Prostate gland (tissue), 2 donors: ENCODE results near the gene DCHS2.

Experiments
- CTCF ChIP-seq, 4 experiments: fragments of 200-600 bp in 2 of 4; fragments of 450-650 bp in 2 of 4; sonication (generic) in 2 of 4; IDR thresholded peaks; 1 replicate in 3 of 4; 2 replicates in 1 of 4; pipeline ENCODE4 v1.5.1; 2016 to 2019; ENCODE audit warnings: antibody characterized with exemption in 4 of 4, mild to moderate bottlenecking in 2 of 4, moderate library complexity in 2 of 4
- POLR2A ChIP-seq: fragments of 450-650 bp; IDR thresholded peaks from one replicate; pipeline ENCODE4 v1.6.1; 2016; ENCODE audit warnings: antibody characterized with exemption, mild to moderate bottlenecking

DNA sequence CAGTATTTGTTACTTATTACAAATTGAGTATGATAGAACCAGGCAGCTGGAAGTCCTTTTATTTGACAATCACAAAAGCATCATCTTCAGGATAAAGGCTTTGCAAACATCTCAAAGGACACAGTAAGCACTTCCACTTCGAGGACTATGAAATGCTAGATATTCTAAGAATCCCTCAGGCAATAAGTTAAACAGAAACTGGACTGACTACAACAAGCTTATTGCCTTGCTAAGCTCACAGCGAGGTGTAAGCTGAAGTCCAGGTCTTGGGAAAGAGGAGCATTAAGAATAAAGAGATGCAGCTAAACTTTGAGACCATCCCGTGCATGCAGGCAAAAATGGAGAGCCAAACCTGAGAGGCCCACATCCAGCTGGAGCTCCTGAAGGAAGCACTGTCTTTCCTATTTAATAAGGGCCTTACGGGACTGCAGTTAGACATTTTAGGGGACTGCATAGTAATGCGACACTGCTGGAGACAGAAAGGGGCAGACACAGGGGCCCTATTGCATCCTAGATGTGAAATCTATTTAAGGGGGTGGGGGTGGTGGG lies 38.7 kb downstream of the DCHS2 start:
- TF ChIP-seq CTCF (IDR thresholded peaks at IDR 0.05) (no peak), POLR2A (no peak)
